GM18873 (cell line): Measurements from ENCODE around the gene SVEP1.
A peak's percentile ranks its signal among the peaks of the same experiment; 100 is the strongest.
"Not testable (repeated sequence)": the region's sequence is repeated elsewhere in the genome, so short reads cannot be mapped to it uniquely, and the experiment has no call there.

Source experiments
- ATAC-seq: cut with Tn5 transposase; IDR thresholded peaks from one replicate; pipeline ENCODE4 v1.9.1; 2021; ENCODE audit warnings: mild to moderate bottlenecking, moderate library complexity, moderate number of reproducible peaks; ENCODE audit not compliant: unreplicated experiment, low FRiP score

Gene SVEP1

DNA sequence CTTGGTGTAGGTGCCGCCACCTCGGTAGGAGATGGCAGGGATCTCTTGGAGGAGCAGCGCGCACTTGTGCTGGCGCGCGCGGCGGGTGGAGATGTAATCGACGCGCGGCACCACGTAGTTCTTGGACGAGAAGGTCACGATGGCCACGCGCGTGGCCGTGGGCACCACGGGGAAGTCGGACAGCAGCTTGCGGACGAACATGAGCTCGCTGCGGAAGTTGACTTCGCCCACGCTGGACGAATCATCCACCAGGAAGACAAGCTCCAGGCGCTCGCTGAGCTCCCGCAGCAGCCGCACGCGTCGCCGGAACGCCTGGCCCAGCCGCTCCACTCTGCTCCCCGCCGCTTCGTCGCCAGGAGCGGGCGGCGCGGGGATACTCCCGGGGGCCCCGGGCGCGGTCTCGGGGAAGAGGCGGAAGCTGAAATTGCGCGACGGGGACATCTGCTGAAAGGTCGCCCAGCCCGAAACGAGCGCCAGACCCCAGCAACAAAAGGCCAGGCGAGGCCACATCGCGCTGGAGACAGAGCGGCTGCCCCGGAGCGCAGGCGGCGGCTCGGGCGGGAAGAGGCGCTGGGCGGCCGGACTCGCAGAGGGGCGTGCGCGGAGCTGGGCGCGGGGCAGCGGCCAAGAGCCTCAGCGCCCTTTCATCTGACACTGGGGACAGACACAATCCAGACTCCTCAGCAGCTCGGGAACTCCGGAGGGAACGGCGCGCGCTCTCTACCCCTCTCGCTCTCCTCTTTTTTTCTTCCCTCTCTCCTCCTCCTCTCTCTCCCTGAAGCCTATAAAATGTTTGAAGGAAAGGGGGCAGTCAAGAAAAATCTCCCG, at the start of gene SVEP1:
Gene SVEP1, minus strand, starts transcription at position 708 of the 828 bp plus-strand sequence. Its CDS starts 198 bp downstream, at position 510.
- no peak for ATAC-seq

DNA sequence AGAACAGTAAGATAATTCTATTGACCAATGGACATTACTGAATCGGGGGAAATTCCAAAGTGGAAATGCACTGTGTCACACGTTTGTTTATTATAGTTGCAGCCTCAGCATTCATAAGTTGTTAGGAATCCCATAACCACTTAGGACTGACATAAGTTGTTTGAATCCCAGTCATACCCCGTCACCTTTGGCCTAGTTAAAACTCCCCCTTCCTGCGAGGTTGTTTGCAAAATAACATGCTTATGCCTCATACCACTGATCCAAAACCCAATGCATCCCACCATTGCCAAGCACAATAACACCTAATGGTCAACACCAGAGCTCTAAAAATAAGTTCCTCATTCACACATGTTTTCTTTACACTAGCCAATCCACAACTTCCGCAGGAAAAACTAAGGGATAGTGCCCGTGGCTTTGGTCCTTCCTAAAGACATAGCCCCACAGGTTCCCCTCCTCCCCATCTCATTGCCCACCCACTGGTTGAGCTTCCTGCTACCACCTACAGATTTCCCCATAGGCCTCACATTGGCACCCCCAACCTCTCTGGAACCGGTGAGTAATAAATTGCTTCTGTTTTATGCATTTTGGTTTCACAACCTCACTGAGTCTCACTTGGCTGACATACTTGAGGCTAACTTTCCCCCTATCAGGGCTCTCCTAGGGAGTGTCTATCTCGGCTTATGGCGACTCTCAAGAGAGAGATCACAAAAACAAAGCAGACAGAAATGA, 46.7 kb upstream of the SVEP1 start:
- ATAC-seq: peak; percentile 99

DNA sequence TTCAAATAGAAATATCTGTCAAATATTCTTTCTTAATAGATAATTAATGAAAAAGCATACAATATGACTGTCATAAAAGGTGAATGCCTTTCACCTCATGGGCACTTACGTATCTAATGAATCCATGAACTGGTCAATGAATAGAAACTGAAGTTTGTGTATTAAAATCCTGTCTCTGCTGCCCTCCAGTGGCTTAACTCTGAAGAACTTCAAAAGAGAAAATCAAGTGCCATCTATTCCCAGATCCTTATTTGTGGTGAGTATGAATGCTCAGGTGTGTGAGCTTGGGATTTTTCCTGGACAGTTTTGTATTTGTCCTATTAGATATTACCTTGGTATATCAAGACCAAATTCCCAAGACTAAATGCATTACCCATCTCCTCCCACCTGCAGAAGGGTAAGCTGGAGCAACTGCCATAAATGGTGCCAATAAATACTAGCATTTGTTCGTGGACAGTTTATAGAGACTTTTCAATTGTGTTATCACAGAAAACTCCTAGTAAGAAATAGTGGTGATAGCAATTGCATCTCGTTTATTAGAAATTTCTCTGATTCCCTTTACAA, 44.0 kb upstream of the SVEP1 start:
- ATAC-seq: no peak

DNA sequence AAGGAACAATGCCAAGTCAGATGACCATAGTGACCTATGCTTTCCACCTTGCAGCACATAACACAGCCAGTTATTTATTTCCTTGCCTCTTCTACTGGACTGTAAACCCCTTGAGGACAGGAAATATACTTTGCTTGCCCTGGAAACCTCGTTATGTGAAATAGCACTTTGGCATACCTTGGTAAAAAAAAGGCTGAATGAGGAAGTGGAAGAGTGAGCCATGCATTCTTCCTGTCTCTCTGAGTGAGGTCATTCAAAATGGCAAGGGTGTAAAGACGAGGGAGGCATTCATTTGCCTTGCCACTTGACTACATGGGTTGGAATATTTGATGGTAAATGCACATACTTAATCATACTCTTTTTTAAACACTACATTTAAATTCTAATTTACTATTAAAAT, 42.8 kb upstream of the SVEP1 start:
- no peak for ATAC-seq

DNA sequence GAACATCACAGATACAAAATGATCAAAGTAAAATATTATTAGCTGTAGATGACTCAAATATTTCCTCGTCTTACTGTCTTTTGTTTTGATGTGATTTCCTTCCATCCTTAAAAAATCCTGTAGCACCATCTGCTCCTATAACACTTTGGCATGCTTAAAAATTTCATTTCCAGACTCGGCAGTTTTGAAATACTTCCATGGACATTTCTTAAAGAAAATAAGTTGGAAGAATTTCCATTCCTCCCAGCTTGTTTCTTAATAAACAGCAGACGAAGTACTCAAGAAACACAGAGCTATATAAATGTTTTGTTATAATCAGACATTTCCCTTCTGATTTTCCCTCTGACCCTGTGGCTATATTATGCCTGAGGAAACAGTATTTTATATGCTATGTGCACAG, 41.2 kb upstream of the SVEP1 start:
- ATAC-seq: no peak

DNA sequence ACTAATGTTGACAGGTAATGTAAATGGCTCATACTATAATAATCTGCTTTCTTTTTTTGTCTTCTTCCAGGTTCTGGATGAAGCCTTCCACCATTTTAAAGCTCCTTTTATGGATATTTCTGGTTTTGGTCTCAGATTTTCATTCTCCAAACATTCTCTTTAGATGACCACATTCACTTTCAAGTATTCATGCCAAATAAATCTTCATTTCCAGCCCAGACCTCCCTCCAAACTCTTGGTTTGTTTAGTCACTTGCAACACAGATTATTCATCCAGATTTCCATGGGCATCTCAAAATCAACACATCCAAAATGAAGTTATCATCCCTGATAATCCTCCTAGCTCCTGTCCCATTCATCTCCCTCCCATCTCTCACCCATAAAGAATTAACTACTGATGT, 40.3 kb upstream of the SVEP1 start:
- no peak for ATAC-seq

DNA sequence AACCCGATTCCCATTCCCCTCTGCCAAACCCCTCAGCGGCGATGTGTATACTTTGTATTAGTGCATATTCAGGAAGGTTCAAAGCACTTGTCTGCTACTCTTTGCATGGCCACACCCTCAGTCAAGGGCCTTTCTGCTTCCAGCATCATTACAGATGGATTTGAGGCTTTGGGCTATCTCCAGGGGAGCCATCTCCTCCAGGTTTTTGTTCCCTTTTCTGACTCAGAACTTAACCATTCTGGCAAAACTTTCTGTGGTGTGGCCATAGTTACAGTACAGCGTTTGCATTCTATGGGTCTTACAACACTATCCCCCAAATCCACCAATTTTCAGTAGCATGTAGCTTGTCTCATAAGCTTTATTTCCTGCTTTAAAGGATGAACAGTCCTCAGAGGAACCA, 36.0 kb upstream of the SVEP1 start:
- no peak for ATAC-seq

DNA sequence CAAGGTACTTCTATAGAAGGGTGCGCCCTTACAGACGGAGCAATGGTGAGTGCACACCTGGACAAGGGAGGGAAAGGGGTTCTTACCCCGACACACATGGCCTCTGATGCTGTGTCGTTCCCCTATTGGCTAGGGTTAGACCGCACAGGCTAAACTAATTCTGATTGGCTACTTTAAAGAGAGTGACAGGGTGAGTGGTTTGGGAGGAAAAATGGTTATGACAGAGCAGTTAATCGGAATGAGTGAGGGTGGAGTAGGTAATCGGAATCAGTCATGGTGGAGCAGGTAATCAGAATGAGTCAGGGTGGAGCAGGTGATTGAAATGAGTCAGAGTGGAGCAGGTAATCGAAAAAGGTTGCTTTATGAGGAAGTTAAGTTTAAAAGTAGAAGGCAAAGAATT, 35.0 kb upstream of the SVEP1 start:
- not testable (repeated sequence) for ATAC-seq

DNA sequence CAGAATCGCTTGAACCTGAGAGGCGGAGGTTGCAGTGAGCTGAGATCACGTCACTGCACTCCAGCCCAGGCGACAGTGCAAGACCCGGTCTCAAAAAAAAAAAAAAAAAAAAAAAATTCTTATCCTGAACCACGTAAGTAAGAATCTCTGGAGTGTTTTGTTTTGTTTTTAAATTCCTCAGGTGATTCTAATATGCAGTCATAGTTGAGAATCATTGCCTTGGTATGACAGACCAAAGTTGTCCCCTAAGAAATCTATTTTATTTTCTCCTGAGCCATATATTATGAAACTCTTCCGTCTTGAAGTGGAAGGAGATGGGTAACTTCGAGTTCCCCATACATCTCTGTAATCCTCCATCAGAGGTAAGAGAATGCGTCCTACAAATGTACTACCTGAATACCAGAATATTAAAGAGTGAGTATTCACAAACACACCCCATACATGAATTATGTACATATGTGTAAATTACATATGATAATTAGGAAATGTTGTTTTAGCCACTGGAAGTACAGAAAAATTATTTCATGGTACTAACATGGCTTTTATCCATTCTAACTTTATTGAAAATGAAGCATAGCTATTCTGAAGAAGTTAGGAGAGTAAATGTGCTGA, 26.7 kb upstream of the SVEP1 start:
- ATAC-seq: no peak

DNA sequence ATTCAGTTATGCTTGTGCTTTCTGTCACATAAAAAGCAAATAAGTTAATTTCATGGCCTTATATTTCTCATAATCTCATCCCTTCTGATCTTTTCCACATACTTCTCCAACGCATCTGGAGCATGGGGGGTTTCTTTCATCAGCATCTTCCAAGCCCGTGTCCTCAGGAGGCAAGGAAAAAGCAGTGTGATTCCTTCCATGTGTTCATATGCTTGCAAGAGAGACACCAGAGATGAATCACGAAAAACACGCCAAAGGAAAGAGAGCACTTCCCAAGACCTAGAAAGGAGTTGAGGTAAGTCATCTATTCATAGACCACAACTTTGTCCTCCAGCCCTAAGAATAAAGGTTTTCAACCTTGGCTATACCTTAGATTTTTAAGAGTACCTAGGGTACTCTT, 26.0 kb upstream of the SVEP1 start:
- no peak for ATAC-seq

DNA sequence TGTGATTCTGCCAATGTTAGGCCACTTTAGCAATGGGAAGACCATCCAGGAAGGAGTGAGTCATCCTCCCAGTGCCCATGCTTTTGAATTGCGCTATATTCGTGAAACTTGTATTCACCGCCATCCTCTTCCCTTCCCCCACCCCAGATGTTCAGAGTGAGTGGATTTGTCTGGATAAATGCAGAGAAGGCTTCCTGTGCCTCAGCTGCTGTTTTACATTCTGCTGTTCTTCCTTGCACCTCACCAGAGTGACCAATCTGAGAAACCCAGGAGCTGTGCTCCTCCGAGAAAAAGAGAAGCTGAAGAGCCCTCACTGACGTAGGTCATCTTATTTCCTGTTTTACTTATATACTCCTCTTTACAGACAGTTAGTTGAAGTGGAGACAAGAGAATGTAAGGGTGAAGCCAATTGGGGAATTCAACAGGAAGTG, 24.6 kb upstream of the SVEP1 start:
- no peak for ATAC-seq

DNA sequence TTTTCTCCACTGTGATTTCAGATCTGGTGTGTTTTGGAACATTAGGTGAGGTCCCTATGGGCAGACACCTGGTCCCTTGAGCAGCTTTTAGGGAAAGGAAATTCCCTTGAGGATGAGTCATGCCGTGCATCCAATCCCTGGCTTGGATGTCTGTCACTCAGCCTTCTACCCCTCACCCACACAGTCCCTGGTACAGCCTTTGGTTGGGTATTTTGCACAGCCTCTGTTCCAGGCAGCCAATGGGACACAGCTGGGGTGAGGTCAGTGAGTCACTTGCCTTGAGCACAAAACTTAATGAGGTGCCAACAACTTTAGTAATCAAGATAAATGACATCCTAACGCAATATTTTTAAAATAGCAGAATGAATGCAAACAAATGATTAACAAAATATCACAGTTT, 22.7 kb upstream of the SVEP1 start:
- no peak for ATAC-seq

DNA sequence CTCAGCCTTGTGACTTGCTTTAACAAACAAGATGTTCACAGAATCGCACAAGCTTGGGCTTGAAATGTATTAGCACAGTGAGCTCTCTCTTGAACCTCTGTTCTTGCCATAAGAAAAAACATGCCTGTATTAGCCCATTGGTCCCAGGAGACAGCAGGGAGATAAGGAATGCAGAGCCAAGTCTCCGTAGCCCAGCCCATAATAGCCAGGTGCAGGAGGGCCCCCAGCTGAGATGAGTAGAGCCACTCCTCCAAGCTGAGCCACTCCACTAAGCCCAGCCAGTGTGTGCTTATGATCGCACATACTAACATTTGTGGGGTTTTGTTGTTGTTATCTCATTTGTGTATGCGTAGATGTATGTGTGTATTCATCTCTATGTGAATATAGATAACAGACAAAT, 21.6 kb upstream of the SVEP1 start:
- ATAC-seq: no peak

DNA sequence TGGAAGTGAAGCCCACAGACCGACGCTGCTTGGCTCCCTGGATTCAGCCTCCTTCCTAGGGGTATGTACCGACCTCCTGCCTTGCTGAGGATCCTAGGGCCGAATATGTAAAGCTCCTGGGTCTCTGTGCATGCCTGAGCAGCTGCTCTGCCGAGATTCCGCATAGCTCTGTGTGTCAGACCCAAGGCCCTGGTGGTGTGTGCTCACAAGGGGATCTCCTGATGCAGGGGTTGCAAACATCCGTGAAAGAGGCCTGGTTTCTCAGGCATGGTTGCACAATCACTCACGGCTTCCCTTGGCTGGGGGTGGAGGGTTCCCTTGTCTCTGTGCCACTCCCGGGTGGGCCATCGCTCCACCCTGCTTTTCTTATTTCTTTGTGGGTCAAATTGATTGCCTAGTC, 19.9 kb upstream of the SVEP1 start:
- ATAC-seq: no peak

DNA sequence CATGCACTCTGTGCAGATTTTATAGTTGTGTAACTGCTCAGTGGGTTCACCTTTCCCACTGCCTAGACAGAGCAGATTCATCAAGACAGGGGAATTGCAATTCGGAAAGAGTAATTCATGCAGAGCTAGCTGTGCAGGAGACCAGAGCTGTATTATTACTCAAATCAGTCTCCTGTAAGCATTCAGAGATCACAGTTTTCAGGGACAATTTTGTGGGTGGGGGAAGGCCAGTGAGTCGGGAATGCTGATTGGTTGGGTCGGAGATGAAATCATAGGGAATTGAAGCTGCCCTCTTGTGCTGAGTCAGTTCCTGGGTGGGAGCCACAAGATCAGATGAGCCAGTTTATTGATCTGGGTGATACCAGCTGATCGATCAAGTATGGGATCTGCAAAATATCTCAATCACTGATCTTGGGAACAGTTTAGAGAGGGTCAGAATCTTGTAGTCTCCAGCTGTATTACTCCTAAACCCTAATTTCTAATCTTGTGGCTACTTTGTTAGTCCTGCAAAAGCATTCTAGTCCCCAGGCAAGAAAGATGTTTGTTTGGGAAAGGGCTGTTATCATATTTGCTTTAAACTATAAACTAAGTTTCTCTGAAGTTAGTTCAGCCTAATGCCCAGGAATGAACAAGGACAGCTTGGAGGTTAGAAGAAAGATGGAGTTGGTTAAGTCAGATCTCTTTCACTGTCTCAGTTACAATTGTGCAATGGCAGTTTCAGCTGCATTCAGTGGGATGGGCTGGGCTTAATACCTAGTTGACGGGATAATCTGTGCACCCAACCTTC, 12.7 kb upstream of the SVEP1 start:
- no peak for ATAC-seq

DNA sequence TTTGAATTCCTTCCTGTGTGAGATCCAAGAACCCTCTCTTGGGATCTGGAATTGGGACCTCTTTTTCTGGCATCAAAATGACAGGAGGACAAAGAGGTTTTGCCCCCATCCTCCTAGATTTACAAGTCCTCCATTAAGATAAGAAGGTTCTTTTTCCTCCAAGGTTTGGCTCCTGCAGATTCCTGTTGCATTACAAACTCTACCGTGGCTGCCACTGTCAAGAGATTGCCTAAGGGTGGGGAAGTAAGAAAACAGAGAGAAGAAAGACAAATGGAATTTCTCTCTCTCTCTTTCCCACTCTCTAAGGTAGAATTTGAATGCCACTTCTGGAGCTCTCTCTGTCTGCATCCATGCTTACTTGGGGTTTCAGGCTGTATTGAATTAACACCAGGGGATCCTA, 12.0 kb upstream of the SVEP1 start:
- ATAC-seq: no peak

DNA sequence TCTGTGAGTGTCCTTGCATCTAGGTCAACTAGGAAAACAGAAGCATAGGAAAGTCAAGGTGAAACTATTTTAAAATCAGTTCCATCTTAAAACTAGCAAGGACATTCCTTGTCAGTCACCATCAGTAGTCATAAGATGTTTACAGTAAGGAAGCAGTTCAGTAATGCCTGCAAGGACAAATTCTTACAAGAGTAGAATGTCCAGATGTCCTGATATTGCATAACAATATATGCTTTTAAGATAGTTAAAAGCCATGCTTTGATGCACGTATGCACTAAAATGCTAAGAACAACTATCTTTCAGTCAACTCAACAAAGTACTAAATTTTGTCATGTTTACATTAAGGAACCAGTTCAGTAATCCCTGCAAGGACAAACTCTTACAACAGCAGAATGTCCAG, 11.3 kb upstream of the SVEP1 start:
- ATAC-seq: no peak

DNA sequence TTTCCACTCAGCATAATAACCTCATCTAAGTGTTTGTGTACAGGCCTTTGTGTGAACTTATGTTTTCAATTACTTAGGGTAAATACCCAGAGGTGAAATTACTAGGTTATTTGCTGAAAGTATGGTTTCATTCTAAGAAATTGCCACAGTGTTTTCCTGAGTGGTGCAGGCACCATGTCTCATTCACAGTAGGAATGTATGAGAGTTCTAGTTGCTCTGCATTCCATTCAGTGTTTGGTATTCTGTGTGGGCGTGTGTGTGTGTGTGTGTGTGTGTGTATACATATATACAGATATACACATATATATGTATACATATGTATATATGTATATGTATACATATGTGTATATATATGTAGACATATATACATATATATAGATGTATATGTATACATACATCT, 8.8 kb upstream of the SVEP1 start:
- no peak for ATAC-seq

DNA sequence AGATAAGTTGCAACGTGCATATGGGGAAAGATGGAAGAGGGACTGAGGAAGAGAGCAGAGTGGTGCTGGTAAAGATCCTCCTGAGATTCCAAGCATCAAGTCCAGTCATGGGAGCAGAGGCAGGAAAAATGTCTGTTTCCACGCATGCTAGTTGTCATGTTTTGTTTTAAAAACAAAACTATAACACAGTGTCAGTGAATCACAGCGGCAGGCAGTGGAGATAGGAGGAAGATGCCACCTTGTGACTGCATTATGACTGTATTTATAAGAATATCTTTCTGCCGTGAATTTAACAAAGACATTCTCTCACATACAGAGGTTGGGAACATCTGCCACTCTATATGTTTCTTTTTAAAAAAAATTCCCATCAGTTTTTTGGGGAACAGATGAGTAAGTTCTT, 3.7 kb upstream of the SVEP1 start:
- no peak for ATAC-seq

DNA sequence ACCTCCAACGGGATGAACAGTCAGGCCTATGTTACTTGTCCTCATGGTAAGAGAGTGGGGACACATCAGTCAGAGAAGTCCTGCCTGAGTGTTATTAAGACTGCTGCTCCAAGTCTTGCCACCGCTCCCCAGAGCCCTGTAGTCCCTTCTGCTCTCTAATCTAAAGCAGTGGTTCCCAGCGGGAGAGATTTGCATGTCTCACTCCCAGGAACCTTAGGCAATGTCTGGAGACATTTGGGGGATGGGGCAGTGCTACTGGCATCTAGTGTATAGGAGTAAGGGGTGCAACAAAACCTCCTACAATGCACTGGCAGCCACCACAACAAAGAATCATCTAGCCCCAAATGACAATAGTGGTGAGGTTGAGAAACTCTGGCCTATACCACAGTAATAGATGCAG, 2.6 kb upstream of the SVEP1 start:
- no peak for ATAC-seq
